Measurements from ENCODE around the gene BPIFB6. TPM values are rescaled to one million over a fixed set of nuclear protein-coding genes. Genes with fewer than 3 reads are reported as not detected.

Gene BPIFB6
- total RNA-seq, 6 experiments from 2014 or later: not detected

DNA sequence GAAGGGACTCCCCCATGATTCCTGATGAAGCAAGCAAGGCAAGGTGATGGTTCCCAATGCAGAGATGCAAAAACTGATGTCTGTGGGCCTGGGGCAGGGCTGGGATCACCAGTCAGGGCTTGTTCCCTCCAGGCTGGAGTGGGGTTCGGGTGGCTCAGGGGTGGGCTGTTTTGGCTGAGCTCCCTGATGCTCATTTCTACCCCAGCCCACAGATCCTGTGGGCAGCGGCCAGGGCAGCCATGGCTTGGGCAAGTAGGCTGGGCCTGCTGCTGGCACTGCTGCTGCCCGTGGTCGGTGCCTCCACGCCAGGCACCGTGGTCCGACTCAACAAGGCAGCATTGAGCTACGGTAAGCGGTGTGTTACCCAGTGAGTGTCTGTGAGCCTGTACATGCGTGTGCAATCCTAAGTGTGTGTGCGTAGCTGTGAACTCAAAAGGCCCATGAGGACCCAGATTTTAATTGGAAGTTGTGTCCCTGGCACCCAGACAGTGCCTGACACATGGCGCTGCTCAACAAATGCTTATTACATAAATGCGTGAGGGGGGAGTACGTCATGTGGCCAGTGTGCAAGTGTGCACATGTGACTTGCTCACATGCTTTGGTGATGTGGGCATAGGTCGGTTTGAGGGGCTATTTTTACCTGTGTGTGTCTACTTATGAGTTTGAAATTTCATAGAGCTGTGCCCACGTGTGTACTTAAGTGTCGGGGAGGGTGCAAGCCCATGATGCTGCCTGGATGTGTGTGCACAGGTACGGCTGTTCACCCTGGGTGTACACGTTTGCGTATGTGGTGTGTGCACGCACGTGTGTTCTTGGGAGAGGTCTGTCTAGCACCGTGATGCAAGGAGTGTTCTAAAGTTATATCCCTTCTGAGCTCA is 22.9 kb upstream of the BPIFB6 start:
- Mint-ChIP-seq H3K4me1 (ENCODE audit: low read depth) (no peaks in the 10 kb centered on the region), H3K27me3 (ENCODE audit: insufficient read depth) (peaks cover 22% of the 10 kb centered on the region), H3K4me3 (no peak overlapping the region), H3K27ac (no peak overlapping the region), H3K36me3 (ENCODE audit: low read depth) (0 out of 2 replicates have a peak, but pooled peaks cover 4% of the 10 kb centered on the region), H3K9me3 (peaks cover 6% of the 10 kb centered on the region)
- TF ChIP-seq, protein P1, sequence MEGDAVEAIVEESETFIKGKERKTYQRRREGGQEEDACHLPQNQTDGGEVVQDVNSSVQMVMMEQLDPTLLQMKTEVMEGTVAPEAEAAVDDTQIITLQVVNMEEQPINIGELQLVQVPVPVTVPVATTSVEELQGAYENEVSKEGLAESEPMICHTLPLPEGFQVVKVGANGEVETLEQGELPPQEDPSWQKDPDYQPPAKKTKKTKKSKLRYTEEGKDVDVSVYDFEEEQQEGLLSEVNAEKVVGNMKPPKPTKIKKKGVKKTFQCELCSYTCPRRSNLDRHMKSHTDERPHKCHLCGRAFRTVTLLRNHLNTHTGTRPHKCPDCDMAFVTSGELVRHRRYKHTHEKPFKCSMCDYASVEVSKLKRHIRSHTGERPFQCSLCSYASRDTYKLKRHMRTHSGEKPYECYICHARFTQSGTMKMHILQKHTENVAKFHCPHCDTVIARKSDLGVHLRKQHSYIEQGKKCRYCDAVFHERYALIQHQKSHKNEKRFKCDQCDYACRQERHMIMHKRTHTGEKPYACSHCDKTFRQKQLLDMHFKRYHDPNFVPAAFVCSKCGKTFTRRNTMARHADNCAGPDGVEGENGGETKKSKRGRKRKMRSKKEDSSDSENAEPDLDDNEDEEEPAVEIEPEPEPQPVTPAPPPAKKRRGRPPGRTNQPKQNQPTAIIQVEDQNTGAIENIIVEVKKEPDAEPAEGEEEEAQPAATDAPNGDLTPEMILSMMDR (IDR thresholded peaks at IDR 0.05): no peak
- DNase-seq: no peak

DNA sequence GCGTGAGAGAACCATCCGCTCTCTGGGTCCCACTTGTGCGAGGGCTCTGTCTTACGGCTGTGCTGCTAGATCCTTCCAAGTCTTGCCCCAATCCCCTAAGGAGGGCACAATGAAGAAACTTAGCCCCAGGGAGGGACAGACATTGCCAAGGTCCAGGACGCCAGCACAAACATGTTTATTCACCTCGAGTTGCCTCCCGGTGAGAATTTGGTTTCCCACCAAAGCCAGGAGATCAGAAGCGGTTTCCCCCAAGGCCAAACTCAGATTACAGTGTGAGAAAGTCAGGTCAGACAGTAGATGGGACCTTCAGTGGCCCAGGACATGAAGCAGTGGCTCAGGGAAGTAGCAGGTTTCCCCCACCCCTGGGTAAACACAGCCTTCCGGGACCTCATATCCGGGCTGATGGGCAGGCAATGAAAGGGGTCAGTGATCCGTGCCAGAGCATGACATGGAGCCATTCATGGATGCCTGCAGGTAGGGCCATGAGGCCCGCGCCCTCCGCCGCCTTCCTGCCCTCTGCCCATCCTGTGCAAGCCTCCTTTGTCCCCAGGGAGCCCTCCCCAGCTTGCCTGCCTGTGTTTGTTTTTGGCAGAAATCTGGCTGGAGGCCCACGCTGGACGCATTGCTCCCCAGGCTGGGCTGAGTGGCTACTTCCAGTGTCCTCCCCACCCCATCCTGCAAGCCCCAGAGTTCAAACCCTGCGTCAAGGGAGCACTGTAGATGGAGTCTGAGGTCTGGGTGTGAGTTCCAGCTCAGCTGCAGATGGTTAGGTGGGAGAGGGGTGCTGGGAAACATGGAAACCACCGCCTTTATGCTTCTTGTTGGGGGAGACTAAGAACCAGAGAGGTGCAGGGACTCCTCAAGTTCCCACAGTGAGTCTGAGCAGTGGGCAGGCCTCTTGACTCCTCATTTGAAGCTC is 22.0 kb upstream of the BPIFB6 start:
- H3K27ac Mint-ChIP-seq: no peak overlapping the region
- TF ChIP-seq, protein P1 (IDR thresholded peaks at IDR 0.05): no peak
- H3K9me3 Mint-ChIP-seq: peaks cover 6% of the 10 kb centered on the region
- H3K36me3 Mint-ChIP-seq (ENCODE audit: low read depth): 0 out of 2 replicates have a peak, but pooled peaks cover 4% of the 10 kb centered on the region
- peaks cover 30% of the 10 kb centered on the region for H3K27me3 Mint-ChIP-seq (ENCODE audit: insufficient read depth)
- no peaks in the 10 kb centered on the region for H3K4me1 Mint-ChIP-seq (ENCODE audit: low read depth)
- DNase-seq: no peak
- no peak overlapping the region for H3K4me3 Mint-ChIP-seq

DNA sequence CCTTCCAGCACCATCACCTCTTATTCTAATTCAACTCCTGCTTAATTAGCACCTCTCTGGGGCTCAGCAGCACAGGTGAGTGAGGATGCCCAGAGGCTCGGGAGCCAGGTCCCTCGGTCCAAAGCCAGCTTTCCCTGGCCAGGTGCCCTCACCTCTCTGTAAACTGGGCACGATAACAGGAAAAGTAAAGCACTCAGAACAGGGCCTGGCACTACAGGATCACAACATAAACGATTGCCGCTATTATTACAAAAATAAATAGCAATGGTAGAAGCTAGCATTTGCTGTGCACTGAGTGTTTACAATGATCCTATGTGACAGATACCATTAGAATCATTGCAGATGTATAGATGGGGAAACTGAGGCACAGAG is 21.3 kb upstream of the BPIFB6 start:
- H3K4me1 Mint-ChIP-seq (ENCODE audit: low read depth): no peaks in the 10 kb centered on the region
- H3K36me3 Mint-ChIP-seq (ENCODE audit: low read depth): 0 out of 2 replicates have a peak, but pooled peaks cover 3% of the 10 kb centered on the region
- H3K4me3 Mint-ChIP-seq: no peak overlapping the region
- H3K27ac Mint-ChIP-seq: no peak overlapping the region
- H3K9me3 Mint-ChIP-seq: peaks cover 4% of the 10 kb centered on the region
- TF ChIP-seq, protein P1 (IDR thresholded peaks at IDR 0.05): no peak
- DNase-seq: no peak
- peaks cover 34% of the 10 kb centered on the region for H3K27me3 Mint-ChIP-seq (ENCODE audit: insufficient read depth)

DNA sequence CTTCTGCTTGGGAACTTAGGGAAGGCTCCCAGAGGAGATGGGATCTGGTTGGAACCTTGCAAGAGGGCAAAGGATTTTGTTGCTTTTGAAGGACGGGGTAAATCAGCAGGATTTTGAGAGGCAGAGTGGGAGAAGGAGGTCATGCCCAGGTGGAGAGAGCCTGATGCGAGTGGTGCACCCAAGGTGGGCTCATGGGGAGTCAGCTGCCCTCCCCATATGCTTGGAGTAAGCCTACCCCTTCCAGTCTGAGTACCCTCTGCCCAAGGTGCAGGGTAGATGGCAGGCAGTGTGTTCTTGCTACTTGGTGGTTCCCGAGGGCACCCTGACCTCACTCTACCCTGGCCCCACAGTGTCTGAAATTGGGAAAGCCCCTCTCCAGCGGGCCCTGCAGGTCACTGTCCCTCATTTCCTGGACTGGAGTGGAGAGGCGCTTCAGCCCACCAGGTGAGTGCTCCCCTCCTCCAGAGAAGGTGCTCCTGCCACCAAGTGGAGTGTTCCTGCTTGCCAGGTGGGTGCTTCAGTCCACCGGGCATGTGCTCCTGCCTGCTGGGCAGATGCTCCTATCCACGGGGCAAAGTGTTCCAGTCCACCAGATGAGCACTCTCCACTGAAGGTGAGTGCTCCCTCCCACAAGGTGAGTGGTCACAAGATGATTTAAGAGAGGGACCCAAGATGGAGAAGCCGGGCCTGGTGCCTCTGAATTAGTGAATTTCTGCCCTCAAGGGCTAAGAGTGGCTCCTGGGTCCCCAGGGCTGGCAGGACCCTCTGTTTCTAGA is 20.6 kb upstream of the BPIFB6 start:
- no peaks in the 10 kb centered on the region for H3K9me3 Mint-ChIP-seq
- no peak overlapping the region for H3K4me3 Mint-ChIP-seq
- no peaks in the 10 kb centered on the region for H3K36me3 Mint-ChIP-seq (ENCODE audit: low read depth)
- TF ChIP-seq, protein P1 (IDR thresholded peaks at IDR 0.05): no peak
- H3K27ac Mint-ChIP-seq: no peak overlapping the region
- H3K4me1 Mint-ChIP-seq (ENCODE audit: low read depth): no peaks in the 10 kb centered on the region
- H3K27me3 Mint-ChIP-seq (ENCODE audit: insufficient read depth): peaks cover 36% of the 10 kb centered on the region
- no peak for DNase-seq
